Measurements from ENCODE around the gene ZNF254. TPM values are rescaled to one million over a fixed set of nuclear protein-coding genes. Genes with fewer than 3 reads are reported as not detected.

Gene ZNF254
- polyA plus RNA-seq, 1 donor from 2014 or later, result 49.1 TPM

GRCh38 chr19:24054044-24054935 lies 32.7 kb upstream of the ZNF254 start:
- Histone ChIP-seq H3K9me3 (ENCODE audit: low read length) (no peaks in the 10 kb centered on the region), H3K36me3 (ENCODE audit: insufficient read depth, low read length) (peaks cover 15% of the 10 kb centered on the region), H3K4me3 (ENCODE audit: low read length) (no peak overlapping the region), H3K27me3 (ENCODE audit: insufficient read depth, low read depth, low read length) (no peaks in the 10 kb centered on the region), H3K27ac (ENCODE audit: low read length) (no peak overlapping the region), H2AFZ (ENCODE audit: low read depth, low read length) (no peak overlapping the region), H3F3A (ENCODE audit: insufficient read depth, low read length, poor library complexity, severe bottlenecking) (no peaks in the 10 kb centered on the region), H3K9me2 (ENCODE audit: insufficient read depth, low read length) (no peaks in the 10 kb centered on the region), H3K79me2 (replicated peaks; ENCODE audit: insufficient read depth, low read length) (no peaks in the 10 kb centered on the region), H4K20me1 (ENCODE audit: insufficient read depth) (no peaks in the 10 kb centered on the region), H3K4me2 (ENCODE audit: low read length) (no peak overlapping the region), H3K9ac (ENCODE audit: low read length) (no peak overlapping the region)
- no peak for TF ChIP-seq RAD21 (conservative IDR thresholded peaks at IDR 0.05)
- no peak for TF ChIP-seq SMC3 (conservative IDR thresholded peaks at IDR 0.05; ENCODE audit: poor library complexity)
- no peak for TF ChIP-seq REST (IDR thresholded peaks at IDR 0.05; ENCODE audit: borderline replicate concordance)
- no peak for TF ChIP-seq CTCF (IDR thresholded peaks at IDR 0.05; ENCODE audit: poor library complexity, severe bottlenecking)

- Histone ChIP-seq H2AFZ (ENCODE audit: low read depth, low read length) (no peak overlapping the region), H3K4me3 (ENCODE audit: low read length) (no peak overlapping the region), H3K27me3 (ENCODE audit: insufficient read depth, low read depth, low read length) (no peaks in the 10 kb centered on the region), H3K4me2 (ENCODE audit: low read length) (no peak overlapping the region), H3K36me3 (ENCODE audit: insufficient read depth, low read length) (peaks cover 10% of the 10 kb centered on the region), H3F3A (ENCODE audit: insufficient read depth, low read length, poor library complexity, severe bottlenecking) (no peaks in the 10 kb centered on the region), H3K9me2 (ENCODE audit: insufficient read depth, low read length) (no peaks in the 10 kb centered on the region), H3K9ac (ENCODE audit: low read length) (no peak overlapping the region), H3K9me3 (ENCODE audit: low read length) (no peaks in the 10 kb centered on the region), H3K79me2 (replicated peaks; ENCODE audit: insufficient read depth, low read length) (no peaks in the 10 kb centered on the region), H4K20me1 (ENCODE audit: insufficient read depth) (no peaks in the 10 kb centered on the region), H3K27ac (ENCODE audit: low read length) (no peak overlapping the region)
- TF ChIP-seq POLR2AphosphoS5 (IDR thresholded peaks at IDR 0.05) (no peak), REST (IDR thresholded peaks at IDR 0.05; ENCODE audit: borderline replicate concordance) (no peak), CTCF (IDR thresholded peaks at IDR 0.05; ENCODE audit: poor library complexity, severe bottlenecking) (no peak), EZH2 (IDR thresholded peaks at IDR 0.05; ENCODE audit: borderline replicate concordance, insufficient read depth, low read length, poor library complexity, severe bottlenecking) (no peak), EP300 (conservative IDR thresholded peaks at IDR 0.05; ENCODE audit: poor library complexity, severe bottlenecking) (no peak), RAD21 (conservative IDR thresholded peaks at IDR 0.05) (no peak), TAF1 (IDR thresholded peaks at IDR 0.05; ENCODE audit: low read depth) (no peak), SMC3 (conservative IDR thresholded peaks at IDR 0.05; ENCODE audit: poor library complexity) (no peak), MXI1 (conservative IDR thresholded peaks at IDR 0.05; ENCODE audit: poor library complexity, severe bottlenecking) (no peak)
Measured at GRCh38 chr19:24055548-24055947, 31.4 kb upstream of the ZNF254 start.

All from neural cell (in vitro differentiated cells).